CD4-positive, alpha-beta T cell (primary cell): ENCODE data around the gene ARHGEF25. TPM values are rescaled to one million over a fixed set of nuclear protein-coding genes. Genes with fewer than 3 reads are reported as not detected.

Experiments
- ATAC-seq: fragments of 200-7000 bp; cut with Tn5 transposase; one replicate; pipeline ENCODE4 v1.10.0; 2022; ENCODE audit warnings: mild to moderate bottlenecking; ENCODE audit not compliant: poor library complexity
- CTCF ChIA-PET: fragments of 350-600 bp; sonication (Branson Sonifier 250); formaldehyde crosslinking; loops from one replicate; lab custom pipeline; 2021; ENCODE audit warnings: antibody characterized with exemption, inconsistent platforms; lab: Charles Lee
- POLR2A ChIA-PET: fragments of 350-600 bp; sonication (Branson Sonifier 250); formaldehyde crosslinking; loops from one replicate; lab custom pipeline; 2021; ENCODE audit warnings: antibody characterized with exemption, inconsistent platforms; lab: Charles Lee
- DNase-seq, 14 experiments: peaks; one replicate each; pipeline ENCODE4 v3.0.0-alpha.2; 2013 to 2020; ENCODE audit warnings: mixed read lengths in 2 of 14
- H3K27ac ChIP-seq, 2 donors: one replicate each; pipeline versions ENCODE4 v1.5.1 to v1.7.0; 2013; ENCODE audit warnings: low read length in 2 of 2, low read depth in 1 of 2, mild to moderate bottlenecking in 1 of 2
- H3K27me3 ChIP-seq, 2 experiments: 1 replicate in 1 of 2; 2 replicates in 1 of 2; pipeline versions ENCODE4 v1.6.1 to v1.7.0; 2013; ENCODE audit warnings: low read length in 2 of 2, control low read depth in 1 of 2, mild to moderate bottlenecking in 1 of 2, moderate library complexity in 1 of 2; ENCODE audit not compliant: insufficient read depth in 2 of 2, control insufficient read depth in 1 of 2
- H3K36me3 ChIP-seq: one replicate; pipeline ENCODE4 v1.6.1; 2013; ENCODE audit warnings: low read length, control low read depth; ENCODE audit not compliant: insufficient read depth
- H3K4me1 ChIP-seq: one replicate; pipeline ENCODE4 v1.6.1; 2013; ENCODE audit warnings: low read length, control low read depth; ENCODE audit not compliant: insufficient read depth
- H3K4me3 ChIP-seq: one replicate; pipeline ENCODE4 v1.5.1; 2013; ENCODE audit warnings: mild to moderate bottlenecking, low read length, moderate library complexity
- H3K9me3 ChIP-seq, 2 experiments: 1 replicate in 1 of 2; 2 replicates in 1 of 2; pipeline versions ENCODE4 v1.6.1 to v1.7.0; 2013; ENCODE audit warnings: low read length in 2 of 2, mild to moderate bottlenecking in 2 of 2, control low read depth in 1 of 2, moderate library complexity in 1 of 2; ENCODE audit not compliant: control insufficient read depth in 1 of 2, insufficient read depth in 1 of 2
- H3K27ac Mint-ChIP-seq: one replicate; pipeline ENCODE4 v1.8.0; 2020; ENCODE audit warnings: mixed read lengths
- H3K27me3 Mint-ChIP-seq: one replicate; pipeline ENCODE4 v1.8.0; 2021; ENCODE audit warnings: mixed read lengths
- H3K36me3 Mint-ChIP-seq: one replicate; pipeline ENCODE4 v1.8.0; 2021; ENCODE audit warnings: low read depth, mixed read lengths
- H3K4me1 Mint-ChIP-seq: one replicate; pipeline ENCODE4 v1.8.0; 2021; ENCODE audit warnings: low read depth, mixed read lengths
- H3K4me3 Mint-ChIP-seq: one replicate; pipeline ENCODE4 v1.8.0; 2020; ENCODE audit warnings: mild to moderate bottlenecking, mixed read lengths
- H3K9me3 Mint-ChIP-seq: one replicate; pipeline ENCODE4 v1.8.0; 2020; ENCODE audit warnings: mixed read lengths
- CTCF ChIP-seq: fragments of 200-600 bp; IDR thresholded peaks from one replicate; pipeline ENCODE4 v1.8.0; 2022; ENCODE audit warnings: antibody characterized with exemption, mild to moderate bottlenecking
- intact Hi-C, 2 experiments: fragments of 100-400 bp; cut with DNase I in 1 of 2; cut with micrococcal nuclease in 1 of 2; formaldehyde crosslinking; loops; one replicate each; pipeline versions ENCODE4 v1.15.1 to v1.9.0; 2023 to 2025; cut with DNase I, micrococcal nuclease
- total RNA-seq, 174 experiments: library from RNA in 2 of 174; stranded (reverse) in 2 of 174; gene quantifications; one replicate each; pipeline ENCODE4 v1.2.3 and lab custom pipeline; 2021 to 2026

The ARHGEF25 gene
- total RNA-seq, 2 experiments from 2014 or later = 0.25 to 0.27 TPM

GRCh38 chr12:57579677-57580465 lies 31.4 kb upstream of the ARHGEF25 start:
- no peak for DNase-seq
- ChIA-PET POLR2A (no interaction called here), CTCF (interaction anchor here (0.9 kb wide), 1 partner anchor 9 kb away, joined by 3 read pairs; no protein-coding TSS in a partner anchor)
- Mint-ChIP-seq H3K4me3 (no peak overlapping the region), H3K27ac (no peak overlapping the region), H3K36me3 (no peaks in the 10 kb centered on the region), H3K27me3 (peaks cover 10% of the 10 kb centered on the region), H3K4me1 (no peaks in the 10 kb centered on the region), H3K9me3 (no peaks in the 10 kb centered on the region)
- no peak overlapping the region for H3K4me3 ChIP-seq
- peaks cover 8% of the 10 kb centered on the region for H3K4me1 ChIP-seq
- TF ChIP-seq CTCF = no peak
- H3K9me3 ChIP-seq = no peaks in the 10 kb centered on the region
- H3K27me3 ChIP-seq = no peaks in the 10 kb centered on the region
- H3K27ac ChIP-seq = no peak overlapping the region
- intact Hi-C loops = loop anchor here in 1 of 2 experiments (5.0 kb wide), 1 partner anchor 327 kb away; no protein-coding TSS in a partner anchor
- ATAC-seq = no peak
- H3K36me3 ChIP-seq = no peaks in the 10 kb centered on the region

- H3K27ac Mint-ChIP-seq = no peak overlapping the region
- H3K9me3 Mint-ChIP-seq = no peaks in the 10 kb centered on the region
- peaks cover 14% of the 10 kb centered on the region for H3K27me3 Mint-ChIP-seq
- DNase-seq (no peak), ATAC-seq (no peak)
- Histone ChIP-seq H3K27me3 (no peaks in the 10 kb centered on the region), H3K9me3 (no peaks in the 10 kb centered on the region), H3K4me3 (no peak overlapping the region), H3K4me1 (peaks cover 8% of the 10 kb centered on the region), H3K36me3 (no peaks in the 10 kb centered on the region), H3K27ac (no peak overlapping the region)
- H3K36me3 Mint-ChIP-seq = no peaks in the 10 kb centered on the region
- POLR2A ChIA-PET = no interaction called here
- intact Hi-C loops = loop anchor here in 1 of 2 experiments (5.0 kb wide), 1 partner anchor 327 kb away; no protein-coding TSS in a partner anchor
- no peak overlapping the region for H3K4me3 Mint-ChIP-seq
- no peaks in the 10 kb centered on the region for H3K4me1 Mint-ChIP-seq
- no peak for TF ChIP-seq CTCF
- CTCF ChIA-PET = interaction anchor here (0.9 kb wide), 1 partner anchor 9 kb away, joined by 3 read pairs; no protein-coding TSS in a partner anchor
Observed at GRCh38 chr12:57580466-57580795, 30.8 kb upstream of the ARHGEF25 start.

- no peak overlapping the region for H3K4me3 ChIP-seq
- ChIA-PET CTCF (interaction anchor here (2.2 to 3.2 kb wide), 2 partner anchors 38 to 52 kb away, joined by 34 to 36 read pairs; partner anchors contain the start of gene B4GALNT1), POLR2A (no interaction called here)
- Mint-ChIP-seq H3K4me1 (no peaks in the 10 kb centered on the region), H3K27me3 (peaks cover 15% of the 10 kb centered on the region), H3K27ac (no peak overlapping the region), H3K9me3 (no peaks in the 10 kb centered on the region), H3K36me3 (no peaks in the 10 kb centered on the region), H3K4me3 (no peak overlapping the region)
- H3K27me3 ChIP-seq = peaks cover 0 to 6% of the 10 kb centered on the region in 2 experiments
- H3K27ac ChIP-seq = no peak overlapping the region
- H3K36me3 ChIP-seq = no peaks in the 10 kb centered on the region
- DNase-seq (no peak), ATAC-seq (no peak)
- intact Hi-C loops = loop anchor here (2.0 to 5.0 kb wide), 4 partner anchors 51 to 325 kb away; partner anchors contain the start of gene B4GALNT1 (in 1 of the 2)
- H3K4me1 ChIP-seq = peaks cover 8% of the 10 kb centered on the region
- no peak for TF ChIP-seq CTCF
- H3K9me3 ChIP-seq = no peaks in the 10 kb centered on the region
Observed at GRCh38 chr12:57581802-57582201, 29.4 kb upstream of the ARHGEF25 start.
